GM19463 (cell line): ENCODE data around the gene TNNI3.
"Not testable (repeated sequence)": the region's sequence is repeated elsewhere in the genome, so short reads cannot be mapped to it uniquely, and the experiment has no call there.

Source experiments
- ATAC-seq: cut with Tn5 transposase; IDR thresholded peaks from one replicate; pipeline ENCODE4 v1.9.1; 2021; ENCODE audit warnings: mild to moderate bottlenecking, moderate library complexity; ENCODE audit not compliant: unreplicated experiment

Gene TNNI3

GRCh38 chr19:55114566-55115145, 42.9 kb downstream of the TNNI3 start:
- no peak for ATAC-seq

GRCh38 chr19:55113570-55114039, 43.9 kb downstream of the TNNI3 start:
- ATAC-seq: no peak

- ATAC-seq: no peak
These were observed 44.6 kb downstream of the TNNI3 start for GRCh38 chr19:55112777-55113569.

- no peak for ATAC-seq
These were observed 45.2 kb downstream of the TNNI3 start for GRCh38 chr19:55112246-55112776.

GRCh38 chr19:55111238-55111831, 46.2 kb downstream of the TNNI3 start:
- no peak for ATAC-seq

- no peak for ATAC-seq
These were observed 47.8 kb downstream of the TNNI3 start for GRCh38 chr19:55109527-55110291.

- not testable (repeated sequence) for ATAC-seq
These were observed 50.3 kb downstream of the TNNI3 start for GRCh38 chr19:55107252-55107651.

- ATAC-seq: no peak
These were observed 50.9 kb downstream of the TNNI3 start for GRCh38 chr19:55106591-55106990.

- no peak for ATAC-seq
These were observed 52.3 kb downstream of the TNNI3 start for GRCh38 chr19:55105237-55105636.

- ATAC-seq: no peak
These were observed 54.3 kb downstream of the TNNI3 start for GRCh38 chr19:55103190-55103589.
